ENCODE results near the gene RBM4B.

Gene RBM4B

DNA sequence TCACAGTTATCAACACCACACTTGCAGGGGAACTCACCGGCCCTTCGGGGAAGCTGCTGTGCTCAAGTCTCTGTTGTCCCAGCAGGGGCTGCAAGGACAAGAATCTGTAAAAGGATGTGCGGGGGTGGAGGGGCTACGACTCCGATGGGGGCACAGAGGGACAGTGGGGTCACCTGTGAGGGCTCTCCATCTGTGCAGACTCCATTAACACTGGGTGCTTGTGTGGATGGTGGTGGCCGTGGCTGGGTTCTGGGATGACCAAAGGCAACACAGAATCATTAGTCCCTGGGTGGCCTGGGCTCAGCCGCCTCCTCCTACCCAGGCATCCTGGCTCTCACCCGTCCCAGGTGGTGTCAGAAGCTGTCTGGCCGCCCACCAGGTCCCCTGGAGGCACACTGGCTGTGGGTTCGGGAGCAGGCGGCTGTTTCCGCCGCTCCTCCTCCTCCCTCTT is 10.2 kb upstream of the RBM4B start:
- DNase-seq (ENCODE audit: low read depth in 2 of 2, low spot score in 1 of 2) = no peak

DNA sequence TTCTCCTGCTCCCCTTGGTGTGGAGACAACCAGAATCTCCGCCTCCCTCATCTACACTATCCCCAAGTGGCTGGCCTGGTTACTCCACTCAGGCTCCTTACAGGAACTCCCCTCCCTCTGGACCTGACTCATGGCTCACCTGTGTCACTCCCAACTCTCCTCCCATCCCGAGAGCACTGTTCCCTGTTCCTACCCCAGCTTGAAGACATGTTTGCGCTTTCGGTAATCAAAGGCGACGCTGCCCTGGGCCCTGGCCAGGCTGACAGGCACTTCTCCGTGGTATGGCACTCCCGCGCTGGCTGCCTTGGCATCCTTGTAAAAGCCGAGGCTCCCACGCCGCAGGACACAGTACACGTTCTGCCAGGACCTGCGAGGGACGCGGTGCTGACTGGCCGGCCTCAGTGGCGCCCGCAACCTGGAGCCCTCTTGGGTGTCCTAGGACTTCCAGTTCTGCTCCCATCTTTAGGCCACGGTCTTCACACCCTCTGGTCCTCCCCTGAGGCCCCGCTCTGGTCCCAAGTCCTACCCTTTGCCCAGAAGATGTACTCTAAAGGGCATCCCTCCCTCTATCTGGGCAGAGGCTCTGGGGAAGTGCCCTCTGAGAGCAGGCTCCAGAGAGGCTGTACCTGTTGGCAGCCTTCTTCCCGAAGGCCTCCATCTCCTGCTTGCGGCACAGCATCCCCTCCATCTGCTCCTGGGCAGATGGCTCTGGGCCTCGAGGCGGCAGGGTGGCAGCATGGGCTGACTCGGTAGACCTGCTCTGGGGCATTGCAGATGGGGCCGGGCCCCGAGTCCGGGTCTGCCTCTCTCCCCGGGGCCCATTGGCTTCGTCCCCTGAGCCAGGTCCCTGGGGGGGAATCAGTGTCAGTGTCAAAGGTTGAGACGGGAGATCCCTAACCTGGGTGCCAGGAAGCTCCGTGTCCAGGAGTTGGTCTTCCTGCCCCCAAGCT is 9.4 kb upstream of the RBM4B start:
- DNase-seq (ENCODE audit: low read depth in 2 of 2, low spot score in 1 of 2) = no peak

DNA sequence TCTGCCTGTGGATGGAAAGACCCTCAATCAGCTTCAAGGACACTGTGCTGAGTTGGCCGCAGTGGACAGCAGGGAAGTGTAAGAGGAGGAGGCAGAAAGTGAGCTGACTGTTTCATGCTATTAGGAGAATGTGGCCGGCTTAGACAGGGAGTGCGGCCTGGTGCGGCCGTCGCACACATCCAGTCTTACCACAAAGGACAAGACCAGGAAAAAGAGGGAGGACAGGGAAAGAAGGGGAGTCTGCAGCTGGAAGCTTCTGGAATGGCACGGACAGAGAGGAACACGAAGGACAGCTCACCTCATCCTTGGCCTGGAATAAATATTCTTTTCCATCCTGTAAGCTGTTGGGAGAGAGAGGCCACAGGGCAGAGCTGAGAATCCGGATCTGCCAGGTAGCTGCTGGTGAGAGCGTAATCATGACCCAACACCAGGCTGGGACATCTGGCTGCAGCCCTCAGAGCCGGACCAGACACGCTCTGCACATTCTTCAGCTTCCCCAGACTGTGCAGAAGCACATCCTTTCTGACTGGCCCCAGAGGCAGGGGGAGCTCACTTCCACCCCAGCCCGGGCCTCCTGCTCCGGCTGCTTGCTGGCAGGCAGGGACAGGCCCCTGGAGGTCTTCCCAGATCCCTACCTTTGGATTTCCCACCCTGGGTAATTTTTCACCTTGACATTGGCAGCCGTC is 8.6 kb upstream of the RBM4B start:
- DNase-seq (ENCODE audit: low read depth in 2 of 2, low spot score in 1 of 2) = no peak

DNA sequence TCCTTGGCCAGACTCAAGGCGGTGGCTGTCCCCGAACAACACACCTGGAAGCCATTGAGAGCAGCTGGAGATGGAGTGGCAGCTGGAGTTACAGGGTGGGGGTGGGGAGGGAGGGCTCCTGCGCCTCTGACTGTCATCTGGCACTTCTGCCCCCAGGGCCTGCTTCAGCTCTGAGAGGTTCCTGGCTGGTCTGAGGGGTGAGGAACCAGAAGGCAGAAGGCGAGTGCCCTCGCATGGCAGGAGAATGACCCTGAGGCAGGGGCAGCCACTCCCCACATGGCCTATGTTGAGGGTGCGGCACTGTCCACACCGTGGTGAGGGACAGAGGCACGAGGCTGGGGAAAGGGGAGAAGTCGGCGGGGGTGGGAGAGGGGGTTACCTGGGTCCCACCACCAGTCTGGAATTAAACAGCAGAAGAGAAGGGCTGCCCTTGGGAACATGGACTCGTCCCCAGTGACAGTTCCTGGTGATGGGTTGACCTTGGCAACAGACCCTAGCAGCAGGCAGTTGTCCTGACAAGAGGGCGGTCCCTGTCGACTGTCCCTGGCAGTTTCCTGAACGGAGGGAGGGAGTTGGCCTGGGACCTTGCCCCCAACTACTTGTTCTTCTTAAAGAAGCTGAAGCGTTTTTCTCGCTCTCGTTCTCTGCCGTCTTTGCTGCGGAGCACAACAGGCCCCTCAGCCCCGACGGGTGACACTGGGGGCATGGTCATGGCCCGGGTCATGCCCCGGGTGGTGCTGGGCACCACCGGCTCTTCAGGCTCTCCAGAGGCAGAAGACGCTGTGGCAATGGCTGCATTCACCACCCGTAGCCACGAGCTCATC is 7.8 kb upstream of the RBM4B start:
- DNase-seq (ENCODE audit: low read depth in 2 of 2, low spot score in 1 of 2) = no peak

DNA sequence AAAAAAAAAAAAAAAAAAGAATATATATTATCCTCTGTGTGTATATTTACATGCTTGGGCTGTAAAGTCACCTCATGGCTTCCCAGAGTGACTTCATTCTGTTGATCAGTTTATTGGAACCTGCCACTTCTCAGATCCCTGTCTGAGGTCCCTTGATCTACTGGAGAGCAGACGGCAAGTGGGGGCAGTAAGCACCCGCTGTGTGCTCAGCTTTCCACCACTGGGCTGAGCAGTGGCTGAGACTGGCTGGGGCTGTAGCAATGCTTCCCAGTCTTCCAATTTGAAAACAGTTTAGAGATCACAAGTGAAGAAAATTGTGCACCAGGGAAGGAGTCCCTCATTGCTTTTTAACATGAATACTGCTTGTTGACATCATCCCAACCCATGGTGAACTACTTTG is 6.9 kb upstream of the RBM4B start:
- no peak for DNase-seq (ENCODE audit: low read depth in 2 of 2, low spot score in 1 of 2)

DNA sequence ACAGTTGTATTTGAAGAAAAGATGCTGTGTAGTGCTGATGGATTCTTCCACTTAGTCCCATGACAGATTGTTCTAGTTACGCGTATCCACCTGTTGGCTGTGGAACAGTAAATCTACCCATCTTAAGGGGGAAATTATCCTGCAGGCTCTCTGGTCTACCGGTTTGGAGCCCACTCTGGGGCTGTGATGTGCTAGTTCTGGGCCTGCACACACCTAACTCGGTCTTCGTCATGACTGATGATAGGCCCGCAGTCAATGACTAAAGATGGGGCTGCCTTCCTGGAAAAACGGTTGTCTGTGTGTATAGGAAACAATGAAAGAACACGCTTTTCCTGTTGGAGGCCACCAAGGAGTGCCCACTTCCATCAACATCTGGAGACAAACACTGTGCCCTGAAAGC is 6.2 kb upstream of the RBM4B start:
- no peak for DNase-seq (ENCODE audit: low read depth in 2 of 2, low spot score in 1 of 2)

DNA sequence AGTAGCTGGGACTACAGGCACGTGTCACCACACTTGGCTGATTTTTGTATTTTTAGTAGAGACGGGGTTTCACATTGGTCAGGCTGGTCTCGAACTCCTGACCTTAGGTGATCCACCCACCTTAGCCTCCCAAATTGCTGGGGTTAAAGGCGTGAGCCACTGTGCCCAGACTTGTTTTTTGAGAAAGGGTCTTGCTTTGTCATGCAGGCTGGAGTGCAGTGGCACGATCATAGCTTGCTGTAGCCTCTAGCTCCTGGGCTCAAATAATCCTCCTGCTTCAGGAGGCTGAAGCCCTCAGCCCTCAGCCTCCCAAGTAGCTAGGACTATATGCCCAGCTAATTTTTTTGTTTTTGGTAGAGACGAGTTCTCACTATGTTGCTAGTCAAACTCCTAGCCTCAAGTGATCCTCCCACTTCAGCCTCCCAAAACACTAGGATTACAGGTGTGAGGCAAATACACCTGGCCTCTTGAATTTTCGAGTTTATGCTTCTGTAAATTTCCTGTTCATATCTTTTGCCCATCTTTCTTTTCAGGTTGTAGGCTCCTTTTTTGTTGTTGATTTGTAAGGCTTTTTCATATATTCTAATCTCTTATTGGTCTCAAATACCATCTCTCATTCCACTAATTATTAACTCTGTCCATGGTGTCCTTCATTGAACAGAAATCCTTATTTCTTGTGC is 3.4 kb upstream of the RBM4B start:
- DNase-seq (ENCODE audit: low read depth in 2 of 2, low spot score in 1 of 2) = no peak

DNA sequence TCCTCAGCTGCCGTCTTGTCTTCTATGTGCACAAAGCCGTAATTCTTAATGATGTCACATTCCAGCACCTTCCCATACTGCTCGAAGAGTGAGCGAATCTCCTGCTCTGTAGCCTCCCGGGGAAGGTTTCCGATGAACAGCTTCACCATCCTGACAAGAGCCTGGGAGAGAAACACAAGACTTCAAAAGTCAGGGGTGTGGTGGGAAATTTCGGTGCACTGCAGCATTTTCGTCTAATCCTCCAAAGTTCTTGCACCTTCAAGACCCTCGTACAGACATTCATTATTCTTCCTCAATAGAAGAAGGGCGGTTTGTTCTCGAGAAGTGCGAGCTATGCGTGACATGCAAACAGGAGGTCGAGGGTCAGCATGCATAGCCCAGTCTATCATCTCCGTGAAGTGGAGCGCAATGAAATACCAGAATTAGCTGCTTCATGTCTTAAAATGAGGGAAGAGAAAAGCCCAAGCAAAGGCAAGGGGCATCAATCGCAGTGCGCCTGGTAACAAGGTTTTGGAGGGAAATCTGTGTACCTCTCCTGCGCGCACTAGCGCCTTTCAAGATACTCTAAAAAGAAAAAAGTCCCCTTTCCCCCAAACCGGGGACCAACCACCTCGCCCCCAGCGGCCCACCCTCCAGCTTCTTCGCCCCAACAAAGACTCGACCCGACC is 622 bp downstream of the RBM4B start:
- DNase-seq (ENCODE audit: low read depth in 2 of 2, low spot score in 1 of 2) = no peak

DNA sequence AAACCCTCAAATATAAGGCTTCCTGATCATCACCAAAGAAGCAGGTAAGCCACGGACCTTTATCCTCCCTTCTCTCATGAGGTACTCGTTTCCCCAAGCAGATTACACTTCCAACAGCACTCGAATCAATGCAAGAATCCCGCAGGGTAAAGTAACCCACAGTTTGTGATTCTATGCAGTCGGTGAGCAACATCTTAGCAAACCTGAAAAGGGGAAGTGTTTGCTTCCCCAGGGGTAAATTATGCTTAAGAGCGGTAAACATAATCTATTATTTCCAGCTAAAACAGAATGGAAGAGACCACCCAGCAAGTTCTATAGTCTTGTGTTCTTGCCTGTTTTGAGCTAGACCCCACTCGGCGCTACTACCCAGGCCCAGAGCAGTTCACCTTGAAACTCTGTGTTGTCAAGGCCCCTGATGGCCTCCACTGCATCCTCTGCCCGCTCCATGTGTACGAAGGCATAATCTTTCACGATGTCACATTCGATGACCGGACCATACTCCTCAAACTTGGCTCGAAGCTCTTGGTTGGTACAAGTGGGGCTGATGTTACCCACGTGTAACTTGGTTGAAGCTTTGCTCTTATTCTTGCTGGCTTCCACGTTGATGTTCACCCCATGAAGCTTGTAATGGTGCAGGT is 1.3 kb downstream of the RBM4B start:
- DNase-seq (ENCODE audit: low read depth in 2 of 2, low spot score in 1 of 2) = no peak

DNA sequence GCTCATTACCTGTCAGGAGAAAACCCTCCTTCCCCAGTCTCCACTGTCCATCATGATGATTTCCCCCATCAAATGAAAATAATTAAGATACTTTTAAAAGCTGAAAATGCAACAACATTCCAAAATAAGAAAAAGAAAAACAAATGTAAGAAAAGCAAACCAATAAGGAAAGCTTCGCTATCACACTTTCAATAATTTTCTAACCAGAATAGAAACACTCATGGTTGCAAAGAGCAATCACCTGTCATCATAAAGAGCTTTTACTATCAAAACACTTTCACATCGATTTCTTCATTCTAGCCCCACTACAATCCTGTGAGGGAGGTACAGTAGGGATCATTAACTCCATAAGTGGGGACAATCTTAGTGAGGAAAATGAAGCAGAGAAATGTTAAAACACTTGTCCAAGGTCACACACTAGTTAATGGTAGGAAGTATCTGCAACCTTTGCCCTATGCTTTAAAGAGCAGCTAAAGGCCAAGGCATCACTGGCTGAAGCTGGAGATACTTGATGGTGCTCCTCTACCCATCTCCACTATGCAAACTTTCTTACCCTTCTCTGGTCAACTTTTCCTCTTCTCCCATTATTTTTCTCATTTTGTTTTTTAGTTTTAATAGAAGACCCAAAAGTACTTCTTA is 2.6 kb downstream of the RBM4B start:
- DNase-seq (ENCODE audit: low read depth in 2 of 2, low spot score in 1 of 2) = no peak

DNA sequence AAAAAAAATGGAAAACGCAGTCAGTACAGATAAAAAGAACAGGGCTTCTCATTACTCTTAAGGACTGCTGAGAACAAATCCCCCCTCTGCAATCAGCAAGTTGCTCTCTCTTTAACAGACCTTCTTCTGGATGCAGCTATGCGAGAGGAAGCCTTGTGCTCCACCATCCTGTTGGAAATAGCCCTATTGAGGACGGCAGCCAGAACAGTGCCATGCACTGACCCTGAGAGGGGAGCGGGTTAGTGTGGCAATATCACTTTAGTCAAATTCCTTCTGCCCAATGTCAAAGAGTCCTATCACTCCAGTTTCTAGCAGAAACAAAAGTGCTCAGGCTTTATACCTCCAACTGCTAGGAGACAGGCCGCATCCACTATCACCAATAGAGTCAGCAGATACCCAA is 6.9 kb downstream of the RBM4B start:
- no peak for DNase-seq (ENCODE audit: low read depth in 2 of 2, low spot score in 1 of 2)

DNA sequence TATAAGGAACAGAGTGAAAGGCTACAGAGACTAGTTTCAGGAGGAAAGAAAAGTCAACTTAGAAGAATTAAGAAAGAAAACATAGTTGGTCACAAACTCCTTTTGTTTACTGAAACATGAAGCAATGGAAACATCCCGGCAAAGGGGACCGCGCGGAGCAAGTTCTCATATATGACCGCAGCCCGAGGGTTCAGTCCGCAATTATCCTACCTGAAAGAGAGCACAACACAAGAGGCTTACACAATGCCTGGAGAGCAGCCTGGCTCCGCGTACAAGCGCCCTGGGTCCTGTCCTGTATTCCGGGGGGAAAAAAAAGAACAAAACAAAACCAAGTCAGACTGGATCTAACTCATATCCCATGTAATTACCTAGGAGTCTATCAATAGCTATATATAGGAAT is 12.3 kb downstream of the RBM4B start:
- no peak for DNase-seq (ENCODE audit: low read depth in 2 of 2, low spot score in 1 of 2)

DNA sequence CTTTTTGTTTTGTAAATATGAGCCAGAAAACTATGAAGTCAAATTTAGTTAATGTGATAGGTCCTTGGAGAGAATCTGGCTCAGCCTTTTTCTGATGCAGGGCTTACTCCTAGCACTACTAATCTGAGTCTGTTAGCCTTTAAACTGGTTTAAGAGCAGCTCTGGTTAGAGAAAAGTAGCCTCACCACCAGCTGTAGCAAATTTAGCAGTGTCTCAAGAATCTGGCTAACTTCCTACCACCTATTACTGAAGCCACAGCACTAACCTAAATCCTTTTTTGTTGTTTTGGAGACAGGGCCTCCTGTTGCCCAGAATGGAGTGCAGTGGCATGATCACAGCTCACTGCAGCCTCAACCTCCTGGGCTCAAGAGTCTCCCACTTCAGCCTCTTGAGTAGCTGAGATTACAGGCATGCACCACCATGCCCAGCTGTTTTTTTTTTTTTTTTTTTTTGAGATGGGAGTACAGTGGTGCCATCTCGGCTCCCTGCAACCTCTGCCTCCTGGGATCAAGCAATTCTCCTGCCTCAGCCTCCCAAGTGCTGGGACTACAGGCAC is 13.9 kb downstream of the RBM4B start:
- DNase-seq (ENCODE audit: low read depth in 2 of 2, low spot score in 1 of 2) = no peak

DNA sequence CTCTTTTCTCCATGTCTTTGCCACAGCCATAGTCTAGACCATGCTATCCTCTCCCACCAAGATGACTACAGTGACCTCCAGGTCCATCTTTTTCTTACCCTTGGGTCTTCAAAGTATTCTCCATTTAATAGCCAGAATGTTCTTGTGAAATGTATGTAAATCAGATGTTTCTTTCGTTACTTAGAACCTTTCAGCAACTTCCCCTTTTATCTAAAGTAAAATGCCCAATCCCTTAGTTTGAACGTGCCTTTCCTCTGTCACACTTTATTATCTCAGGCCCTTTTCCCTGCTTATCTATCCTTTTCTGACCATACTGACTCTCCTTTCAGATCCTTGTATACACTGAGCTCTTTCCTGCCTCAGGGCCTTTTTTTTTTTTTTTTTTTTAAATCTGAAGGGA is 17.9 kb downstream of the RBM4B start:
- DNase-seq (ENCODE audit: low read depth in 2 of 2, low spot score in 1 of 2) = no peak

DNA sequence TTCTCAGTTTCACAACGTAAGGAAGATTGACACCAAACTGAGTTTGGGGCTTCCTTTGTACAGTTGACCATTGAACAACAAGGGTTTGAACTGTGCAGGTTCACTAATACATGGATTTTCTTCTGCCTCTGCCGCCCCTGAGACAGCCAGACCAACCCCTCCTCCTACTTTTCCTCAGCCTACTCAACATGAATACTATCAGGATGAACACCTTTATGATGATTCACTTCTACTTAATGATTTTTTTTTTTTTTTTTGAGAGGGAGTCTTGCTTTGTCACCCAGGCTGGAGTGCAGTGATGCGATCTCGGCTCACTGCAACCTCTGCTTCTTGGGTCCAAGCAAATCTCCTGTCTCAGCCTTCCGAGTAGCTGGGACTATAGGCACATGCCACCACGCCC is 24.6 kb downstream of the RBM4B start:
- no peak for DNase-seq (ENCODE audit: low read depth in 2 of 2, low spot score in 1 of 2)

DNA sequence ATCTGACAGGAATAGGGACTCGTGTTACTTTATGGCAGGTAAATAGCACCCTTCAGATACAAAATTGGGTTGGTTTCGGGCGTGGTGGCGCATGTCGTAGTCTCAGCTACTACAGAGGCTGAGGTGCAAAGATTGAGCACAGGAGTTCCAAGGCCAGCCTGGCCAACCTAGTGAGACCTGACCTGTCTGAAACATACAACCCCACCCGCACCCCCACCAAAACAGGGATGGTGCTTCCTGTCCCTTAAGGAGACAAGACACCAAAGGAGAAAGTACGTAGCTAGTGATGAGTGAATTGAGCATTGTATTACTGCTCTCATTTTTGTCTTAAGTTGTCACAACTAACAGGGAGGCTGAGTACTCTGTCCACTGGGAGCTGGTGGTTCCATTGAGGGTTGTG is 25.0 kb downstream of the RBM4B start:
- no peak for DNase-seq (ENCODE audit: low read depth in 2 of 2, low spot score in 1 of 2)

DNA sequence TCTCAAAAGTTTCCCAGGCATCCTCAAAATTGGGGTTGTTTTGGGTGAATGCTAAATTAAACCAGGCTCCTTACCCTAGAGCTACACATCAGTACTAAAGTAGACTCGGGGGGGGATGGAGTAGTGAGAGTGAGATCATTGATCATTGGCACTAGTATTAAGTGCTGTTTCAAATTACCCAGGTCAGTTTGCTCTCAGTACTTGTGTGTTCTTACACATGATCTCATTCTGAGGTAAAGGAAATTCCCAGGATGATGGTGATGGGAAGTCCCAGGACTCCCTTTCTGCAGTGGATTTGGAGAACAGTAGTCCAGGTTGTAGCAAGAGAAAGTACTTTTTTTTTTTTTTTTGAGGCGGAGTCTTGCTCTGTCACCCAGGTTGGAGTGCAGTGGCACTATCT is 26.7 kb downstream of the RBM4B start:
- DNase-seq (ENCODE audit: low read depth in 2 of 2, low spot score in 1 of 2) = no peak

DNA sequence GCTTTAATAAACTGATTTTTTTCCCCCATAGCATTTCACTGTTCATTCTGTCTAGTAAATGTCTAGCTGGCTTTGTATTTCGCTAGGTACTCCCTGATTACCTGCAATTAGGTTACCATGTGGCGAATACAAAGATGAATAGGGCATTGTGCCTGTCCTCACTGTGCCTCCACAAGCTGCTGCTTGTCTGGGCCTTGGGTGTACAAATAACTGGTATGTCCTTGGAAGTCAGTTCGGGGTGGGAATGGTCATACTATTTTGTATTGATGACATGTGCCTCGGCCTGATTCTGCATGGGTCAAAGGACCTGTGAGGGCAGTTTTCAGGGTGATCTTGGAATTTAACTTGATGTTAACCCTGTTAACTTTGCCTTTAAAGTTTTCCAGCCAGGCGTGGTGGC is 27.8 kb downstream of the RBM4B start:
- no peak for DNase-seq (ENCODE audit: low read depth in 2 of 2, low spot score in 1 of 2)

DNA sequence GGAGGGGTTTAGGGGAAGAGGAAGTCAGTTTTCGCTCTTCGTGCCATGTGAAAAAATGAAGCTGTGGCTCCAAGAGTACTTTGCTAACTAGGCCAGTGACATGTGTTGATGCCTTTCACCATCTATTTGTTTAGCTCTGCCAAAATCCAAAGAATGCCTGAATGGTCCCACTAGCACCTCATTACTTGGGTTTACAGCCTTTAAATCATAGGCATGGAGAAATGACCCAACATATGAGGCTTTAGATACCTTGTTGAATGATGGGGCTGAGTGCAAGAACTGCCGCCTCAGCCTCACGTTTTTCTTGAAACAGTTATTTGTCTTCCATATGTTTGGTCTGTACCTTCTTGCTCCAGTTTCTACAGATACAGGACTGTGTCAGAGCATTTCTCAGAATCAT is 30.9 kb downstream of the RBM4B start:
- DNase-seq (ENCODE audit: low read depth in 2 of 2, low spot score in 1 of 2) = no peak

Measured in stimulated activated CD8-positive, alpha-beta memory T cell treated with anti-CD3 and anti-CD28 coated beads, Interleukin-4, amount 100 ng/mL, for 4 hours (primary cell).